ENCODE results near the gene HOXB1.

Gene HOXB1

GRCh38 chr17:48568499-48569239 is 37.9 kb upstream of the HOXB1 start:
- Histone ChIP-seq H3K4me1 (ENCODE audit: control insufficient read depth in 1 of 2, insufficient read depth in 1 of 2, low read depth in 1 of 2, low read length in 1 of 2) (no peaks in the 10 kb centered on the region), H3K36me3 (no peaks in the 10 kb centered on the region), H3K4me3 (ENCODE audit: low read depth in 1 of 2, low read length in 1 of 2) (no peak overlapping the region), H3K27me3 (peaks cover 100% of the 10 kb centered on the region), H3K9me3 (no peaks in the 10 kb centered on the region), H3K27ac (no peak overlapping the region)
- TF ChIP-seq, protein P1, sequence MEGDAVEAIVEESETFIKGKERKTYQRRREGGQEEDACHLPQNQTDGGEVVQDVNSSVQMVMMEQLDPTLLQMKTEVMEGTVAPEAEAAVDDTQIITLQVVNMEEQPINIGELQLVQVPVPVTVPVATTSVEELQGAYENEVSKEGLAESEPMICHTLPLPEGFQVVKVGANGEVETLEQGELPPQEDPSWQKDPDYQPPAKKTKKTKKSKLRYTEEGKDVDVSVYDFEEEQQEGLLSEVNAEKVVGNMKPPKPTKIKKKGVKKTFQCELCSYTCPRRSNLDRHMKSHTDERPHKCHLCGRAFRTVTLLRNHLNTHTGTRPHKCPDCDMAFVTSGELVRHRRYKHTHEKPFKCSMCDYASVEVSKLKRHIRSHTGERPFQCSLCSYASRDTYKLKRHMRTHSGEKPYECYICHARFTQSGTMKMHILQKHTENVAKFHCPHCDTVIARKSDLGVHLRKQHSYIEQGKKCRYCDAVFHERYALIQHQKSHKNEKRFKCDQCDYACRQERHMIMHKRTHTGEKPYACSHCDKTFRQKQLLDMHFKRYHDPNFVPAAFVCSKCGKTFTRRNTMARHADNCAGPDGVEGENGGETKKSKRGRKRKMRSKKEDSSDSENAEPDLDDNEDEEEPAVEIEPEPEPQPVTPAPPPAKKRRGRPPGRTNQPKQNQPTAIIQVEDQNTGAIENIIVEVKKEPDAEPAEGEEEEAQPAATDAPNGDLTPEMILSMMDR (IDR thresholded peaks at IDR 0.05) = no peak

- TF ChIP-seq, protein P1 (IDR thresholded peaks at IDR 0.05) = no peak
- H3K4me1 ChIP-seq (ENCODE audit: control insufficient read depth in 1 of 2, insufficient read depth in 1 of 2, low read depth in 1 of 2, low read length in 1 of 2) = no peaks in the 10 kb centered on the region
- H3K27me3 ChIP-seq = peaks cover 100% of the 10 kb centered on the region
- no peaks in the 10 kb centered on the region for H3K36me3 ChIP-seq
- H3K9me3 ChIP-seq = no peaks in the 10 kb centered on the region
- no peak overlapping the region for H3K27ac ChIP-seq
- no peak overlapping the region for H3K4me3 ChIP-seq (ENCODE audit: low read depth in 1 of 2, low read length in 1 of 2)
These were observed 37.0 kb upstream of the HOXB1 start for GRCh38 chr17:48567646-48568354.

GRCh38 chr17:48567209-48567608 is 36.4 kb upstream of the HOXB1 start:
- H3K27me3 ChIP-seq = peaks cover 100% of the 10 kb centered on the region
- H3K9me3 ChIP-seq = no peaks in the 10 kb centered on the region
- no peak overlapping the region for H3K4me3 ChIP-seq (ENCODE audit: low read depth in 1 of 2, low read length in 1 of 2)
- TF ChIP-seq, protein P1 (IDR thresholded peaks at IDR 0.05) = no peak
- no peak overlapping the region for H3K27ac ChIP-seq
- H3K4me1 ChIP-seq (ENCODE audit: control insufficient read depth in 1 of 2, insufficient read depth in 1 of 2, low read depth in 1 of 2, low read length in 1 of 2) = no peaks in the 10 kb centered on the region
- H3K36me3 ChIP-seq = no peaks in the 10 kb centered on the region

- Histone ChIP-seq H3K36me3 (no peaks in the 10 kb centered on the region), H3K27ac (no peak overlapping the region), H3K4me3 (ENCODE audit: low read depth in 1 of 2, low read length in 1 of 2) (no peak overlapping the region), H3K9me3 (no peaks in the 10 kb centered on the region), H3K27me3 (peaks cover 100% of the 10 kb centered on the region), H3K4me1 (ENCODE audit: control insufficient read depth in 1 of 2, insufficient read depth in 1 of 2, low read depth in 1 of 2, low read length in 1 of 2) (no peaks in the 10 kb centered on the region)
- TF ChIP-seq, protein P1 (IDR thresholded peaks at IDR 0.05) = no peak
These were observed 35.9 kb upstream of the HOXB1 start for GRCh38 chr17:48566717-48567116.

DNA sequence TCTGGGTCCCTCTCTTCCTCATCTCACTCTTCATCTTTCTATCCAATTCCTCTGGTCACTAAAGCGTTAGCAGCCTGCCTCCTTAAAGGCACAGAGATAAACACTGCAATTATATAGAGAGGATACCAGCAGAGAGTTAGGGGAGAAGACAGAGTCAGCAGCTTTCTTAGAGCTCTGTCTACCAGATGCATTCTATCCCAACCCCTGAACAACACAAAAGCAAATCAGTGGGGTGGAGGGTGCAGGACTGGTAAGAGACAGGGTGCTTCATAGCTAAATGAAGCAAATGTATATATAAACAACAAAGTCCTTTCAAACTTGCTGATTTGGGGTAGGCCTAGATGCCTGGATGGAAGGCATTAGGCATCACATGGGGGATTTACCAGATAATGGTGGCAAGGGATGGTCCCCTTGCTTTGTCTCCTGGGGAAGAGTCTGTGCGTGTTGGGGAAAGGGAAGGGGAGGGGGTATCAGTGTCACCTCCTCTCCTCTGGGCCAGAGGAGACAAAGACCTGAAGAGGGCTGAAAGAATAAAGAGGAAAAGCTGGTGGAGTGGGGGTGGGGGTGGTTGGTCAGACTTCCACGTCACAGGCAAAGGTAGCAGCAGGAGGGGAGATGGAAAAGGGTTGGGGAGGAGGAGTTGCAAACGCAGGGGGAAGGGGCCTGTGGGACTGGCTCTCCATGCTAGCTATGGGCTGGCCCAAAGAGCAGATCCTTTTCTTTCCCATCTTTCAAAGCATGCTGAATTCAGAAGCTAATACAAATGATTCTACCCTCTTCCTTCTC is 35.3 kb upstream of the HOXB1 start:
- Histone ChIP-seq H3K9me3 (no peaks in the 10 kb centered on the region), H3K4me3 (ENCODE audit: low read depth in 1 of 2, low read length in 1 of 2) (no peak overlapping the region), H3K27ac (no peak overlapping the region), H3K36me3 (no peaks in the 10 kb centered on the region), H3K27me3 (peaks cover 100% of the 10 kb centered on the region), H3K4me1 (ENCODE audit: control insufficient read depth in 1 of 2, insufficient read depth in 1 of 2, low read depth in 1 of 2, low read length in 1 of 2) (no peaks in the 10 kb centered on the region)
- TF ChIP-seq, protein P1 (IDR thresholded peaks at IDR 0.05) = no peak
